HCT116 (cell line): Measurements from ENCODE around the gene PTBP3.

Experiments used
- ATF3 ChIP-seq: IDR thresholded peaks from 2 replicates; pipeline ENCODE4 v1.6.1; 2012
- CTCF ChIP-seq, 3 experiments: fragments of 200-600 bp in 1 of 3; sonication (generic) in 1 of 3; IDR thresholded peaks in 2 of 3; conservative IDR thresholded peaks in 1 of 3; 2 replicates each; pipeline ENCODE4 v1.5.1; 2012 to 2017; ENCODE audit warnings: low read depth in 2 of 3, low read length in 2 of 3, antibody characterized with exemption in 1 of 3, borderline replicate concordance in 1 of 3, control low read depth in 1 of 3, mild to moderate bottlenecking in 1 of 3, mixed read lengths in 1 of 3, mixed run types in 1 of 3, moderate library complexity in 1 of 3; ENCODE audit not compliant: insufficient read depth in 1 of 3
- POLR2A ChIP-seq: IDR thresholded peaks from 2 replicates; pipeline ENCODE4 v1.7.0; 2011; ENCODE audit warnings: borderline replicate concordance; ENCODE audit not compliant: insufficient read depth, insufficient read length; ENCODE audit errors: extremely low read depth

DNA sequence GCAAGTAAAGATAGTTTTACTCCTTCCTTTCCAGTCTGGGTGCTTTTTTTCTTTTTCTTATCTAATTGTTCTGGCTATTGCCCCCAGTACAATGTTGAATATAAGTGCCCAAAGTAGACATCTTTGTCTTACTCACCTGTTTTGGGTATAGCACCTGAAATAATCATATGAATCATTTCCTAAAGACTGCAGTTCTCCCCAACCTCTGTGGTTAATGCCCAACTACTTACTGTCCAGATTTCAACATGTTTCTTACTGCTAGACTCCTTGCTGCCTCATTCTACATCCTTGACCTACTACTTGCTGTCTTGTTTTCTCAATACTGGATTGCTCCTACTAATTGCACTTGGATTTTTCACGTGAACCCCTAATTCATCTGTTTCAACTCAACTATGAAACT, 37.6 kb upstream of the PTBP3 start:
- TF ChIP-seq CTCF (IDR thresholded peaks at IDR 0.05 in 2 of 3, conservative IDR thresholded peaks at IDR 0.05 in 1 of 3; ENCODE audit: borderline replicate concordance in 1 of 3, insufficient read depth in 1 of 3, low read depth in 2 of 3, low read length in 2 of 3) (no peak), POLR2A (no peak), ATF3 (no peak)
